NCI-H2227 (cell line): ENCODE measurements around the gene LYPD3.
"Not testable (repeated sequence)": the region's sequence is repeated elsewhere in the genome, so short reads cannot be mapped to it uniquely, and the experiment has no call there.

Experiments
- DNase-seq: peaks from one replicate; lab custom pipeline; 2025; ENCODE audit not compliant: unreplicated experiment; lab: John Stamatoyannopoulos, UW

LYPD3 gene

DNA sequence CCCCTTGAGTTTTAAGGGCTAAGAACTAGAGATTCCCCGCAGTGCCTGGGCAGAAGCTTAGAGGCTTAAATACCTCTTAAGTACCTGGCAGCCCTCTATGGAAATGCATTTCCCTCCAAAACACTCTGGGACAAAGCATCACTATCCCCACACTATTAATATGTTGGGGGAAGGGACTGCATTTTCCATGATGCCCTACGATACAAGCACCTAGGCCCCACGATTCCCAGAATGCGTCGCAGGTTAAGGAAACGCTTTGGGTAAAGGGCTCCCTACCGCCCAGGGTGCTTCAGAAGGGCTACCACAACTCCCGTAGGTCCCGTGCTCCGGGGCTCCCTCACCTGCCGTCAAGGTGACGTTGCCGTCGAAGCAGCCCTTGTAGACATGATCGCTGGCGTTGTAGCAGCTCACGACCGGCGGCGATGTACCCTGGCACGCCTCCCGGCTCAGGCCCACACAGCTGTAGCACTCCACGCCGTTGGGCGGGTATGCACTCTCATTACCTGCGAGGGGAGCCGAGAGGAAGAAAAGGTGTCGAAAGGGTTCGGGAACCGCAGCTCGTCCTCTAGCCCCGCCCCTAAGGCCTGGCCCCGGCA, 2.5 kb downstream of the LYPD3 start:
- DNase-seq: no peak

DNA sequence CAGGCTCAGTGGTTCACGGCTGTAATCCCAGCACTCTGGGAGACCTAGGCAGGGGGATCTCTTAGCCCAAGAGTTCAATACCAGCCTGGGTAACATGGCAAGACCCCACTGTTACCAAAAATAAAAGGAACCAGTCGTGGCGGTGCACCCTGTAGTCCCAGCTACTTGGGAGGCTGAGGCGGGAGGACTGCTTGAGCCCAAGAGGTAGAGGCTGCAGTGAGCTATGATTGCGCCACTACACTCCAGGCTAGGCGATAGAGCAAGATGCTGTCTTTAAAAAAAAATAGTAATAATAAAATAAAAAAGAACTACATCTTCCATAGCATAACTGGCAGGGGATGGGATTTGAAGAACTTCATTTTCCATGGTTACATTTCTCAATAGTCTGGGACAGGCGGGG, 3.0 kb downstream of the LYPD3 start:
- DNase-seq: no peak

DNA sequence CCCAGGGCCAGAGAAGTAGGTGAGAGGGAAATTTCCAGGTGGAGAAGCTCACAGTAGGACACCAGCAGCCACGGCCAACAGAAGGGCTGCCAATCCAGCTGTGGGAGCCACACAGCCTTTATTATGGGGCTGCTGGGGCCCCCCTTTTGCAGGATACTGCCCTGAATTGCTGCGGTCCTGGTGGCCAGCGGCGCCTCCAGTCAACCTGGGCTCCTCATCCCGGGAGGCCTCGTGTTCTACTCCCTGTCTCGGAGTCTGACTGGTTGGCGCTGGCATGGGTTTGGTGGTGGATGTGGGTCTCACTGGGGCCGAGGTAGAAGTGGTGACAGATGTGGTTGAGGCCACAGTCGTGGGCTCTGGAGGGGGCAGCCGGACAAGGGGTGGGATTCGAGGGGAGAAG, 4.1 kb downstream of the LYPD3 start:
- no peak for DNase-seq

DNA sequence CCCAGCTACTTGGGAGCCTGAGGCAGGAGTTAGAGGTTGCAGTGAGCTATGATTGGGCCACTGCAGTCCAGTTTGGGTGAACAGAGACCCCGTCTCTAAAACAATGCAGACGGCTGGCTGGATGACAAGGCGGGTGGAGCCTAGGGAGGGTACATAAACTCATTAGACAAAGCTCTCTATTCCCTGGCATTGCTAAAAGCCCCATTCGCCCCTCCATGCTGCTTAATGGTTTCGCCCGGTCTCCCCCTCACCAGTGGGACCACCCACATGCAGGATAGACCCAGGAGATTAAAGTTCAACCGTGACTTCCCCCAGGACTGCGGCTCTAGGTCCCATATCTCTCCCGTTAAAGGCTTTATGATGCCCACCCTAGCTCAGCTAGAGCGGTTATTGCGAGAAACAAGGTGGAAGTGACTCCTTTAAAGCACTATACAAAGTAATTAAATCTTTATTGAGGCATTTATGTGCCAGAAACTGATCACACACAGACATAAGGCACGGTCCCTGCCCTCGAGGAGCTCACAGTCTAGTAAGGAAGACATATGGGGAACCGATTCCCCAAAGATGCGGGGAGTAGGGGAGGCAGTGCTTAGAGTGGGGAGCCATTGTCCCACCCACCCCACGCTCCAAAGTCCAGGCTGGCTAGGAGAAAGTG, 4.9 kb downstream of the LYPD3 start:
- DNase-seq: no peak

DNA sequence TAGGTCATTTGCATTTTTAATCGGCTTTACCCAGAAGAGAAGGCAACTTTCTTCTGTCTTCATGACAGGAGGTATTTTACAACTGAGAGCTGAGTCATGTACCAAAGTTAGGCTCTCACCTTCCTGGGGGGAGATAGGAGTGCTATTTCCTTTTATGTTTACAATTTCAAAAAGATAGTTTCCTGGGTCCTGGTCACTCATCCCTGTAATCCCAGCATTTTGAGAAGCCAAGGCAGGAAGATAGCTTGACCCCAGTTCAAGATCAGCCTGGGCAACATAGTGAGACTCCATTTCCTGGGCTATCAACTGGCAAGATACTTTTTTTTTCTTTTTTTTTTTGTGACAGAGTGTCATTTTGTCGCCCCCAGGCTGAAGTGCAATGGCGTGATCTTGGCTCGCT, 7.6 kb downstream of the LYPD3 start:
- no peak for DNase-seq

DNA sequence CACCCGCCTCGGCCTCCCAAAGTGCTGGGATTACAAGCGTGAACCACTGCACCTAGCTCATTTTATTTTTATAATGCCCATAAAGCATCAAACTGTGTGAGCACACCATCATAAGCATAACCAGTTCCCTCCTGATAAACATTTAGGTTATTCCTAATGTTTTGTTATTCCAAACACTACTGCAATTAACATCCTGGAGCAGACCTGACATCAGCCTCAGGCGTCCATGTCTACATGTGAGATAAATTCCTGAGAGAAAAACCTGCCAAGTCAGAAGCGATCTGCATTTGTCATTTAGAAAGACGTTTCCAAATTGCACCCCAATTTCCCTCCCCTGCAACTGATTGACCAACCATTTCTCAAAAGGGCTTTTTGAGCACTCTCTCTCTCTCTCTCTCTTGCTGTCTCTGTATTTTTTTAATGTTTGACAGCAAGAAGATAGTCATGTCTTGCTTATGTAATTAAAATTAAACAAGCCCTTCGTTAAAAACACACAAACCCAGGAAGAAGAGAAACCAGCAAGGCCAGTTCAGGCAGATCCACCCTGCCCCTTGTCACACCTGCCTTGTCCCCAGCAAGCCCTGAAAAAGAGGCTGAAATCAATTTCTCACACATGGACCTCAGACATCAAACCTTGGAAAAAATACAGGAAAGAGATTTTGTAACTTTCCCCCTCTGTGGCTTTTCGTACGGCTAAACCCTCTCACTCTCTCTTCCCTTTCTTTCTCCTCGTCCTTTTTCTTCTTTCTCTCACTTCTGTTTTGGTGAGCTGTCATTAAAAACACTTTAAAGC, 9.9 kb downstream of the LYPD3 start:
- DNase-seq: no peak

DNA sequence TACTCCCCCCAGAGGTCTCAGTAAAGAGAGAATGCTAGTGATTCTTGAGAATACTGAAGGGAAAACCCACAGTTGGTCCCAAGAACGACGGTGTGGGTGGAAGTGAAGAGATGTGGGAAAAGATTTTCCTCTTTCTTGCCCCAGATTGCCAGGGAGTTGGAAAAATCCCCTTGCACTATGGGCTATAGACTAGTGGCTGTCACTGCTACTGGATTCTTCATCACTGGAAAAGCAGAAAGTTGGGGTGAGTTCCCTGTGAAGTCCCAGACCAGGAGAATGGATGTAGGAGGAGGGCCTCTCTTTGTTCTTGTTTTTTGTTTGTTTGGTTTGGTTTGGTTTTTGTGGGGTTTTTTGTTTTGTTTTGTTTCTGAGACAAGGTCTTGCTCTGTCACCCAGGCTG, 11.4 kb downstream of the LYPD3 start:
- DNase-seq: no peak

DNA sequence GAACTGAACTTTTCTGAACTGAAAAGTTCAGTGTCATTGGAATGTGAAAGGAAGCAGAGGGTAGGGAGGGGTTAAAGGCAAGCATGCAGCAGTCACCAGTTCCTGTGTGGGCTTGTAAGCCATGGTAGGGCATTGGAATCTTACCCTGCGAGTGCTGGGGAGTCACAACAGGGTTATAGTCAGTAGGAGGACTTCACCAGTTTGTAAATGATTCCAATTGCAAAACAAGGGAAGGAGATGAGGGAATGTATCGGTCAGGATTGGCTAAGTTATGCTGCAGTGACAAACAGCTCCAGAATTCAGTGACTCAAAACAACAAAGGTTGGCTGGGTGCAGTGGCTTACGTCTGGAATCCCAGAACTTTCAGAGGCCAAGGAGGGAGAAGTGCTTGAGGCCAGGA, 12.8 kb downstream of the LYPD3 start:
- no peak for DNase-seq

DNA sequence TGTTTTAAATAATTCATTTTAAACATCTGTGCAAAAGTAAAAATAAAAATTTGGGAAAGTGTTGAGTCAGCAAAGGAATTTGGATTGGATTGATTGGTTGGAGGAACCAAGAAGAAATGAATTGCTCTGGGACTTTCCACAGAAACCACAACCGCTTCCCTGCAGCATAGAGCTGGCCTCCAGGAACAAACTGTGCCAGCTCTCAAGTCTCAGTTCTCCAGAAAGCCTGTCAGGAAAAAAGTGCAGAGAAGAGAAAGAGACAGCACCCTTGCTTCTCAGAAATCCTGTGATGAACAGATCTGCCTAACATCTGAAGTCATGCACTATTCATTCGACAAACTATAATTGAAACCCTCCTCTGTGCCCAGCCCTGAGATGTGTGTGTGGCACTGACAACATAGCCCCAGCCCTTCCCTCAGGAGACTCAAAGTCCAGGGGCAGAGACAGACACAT, 14.8 kb downstream of the LYPD3 start:
- DNase-seq: no peak

DNA sequence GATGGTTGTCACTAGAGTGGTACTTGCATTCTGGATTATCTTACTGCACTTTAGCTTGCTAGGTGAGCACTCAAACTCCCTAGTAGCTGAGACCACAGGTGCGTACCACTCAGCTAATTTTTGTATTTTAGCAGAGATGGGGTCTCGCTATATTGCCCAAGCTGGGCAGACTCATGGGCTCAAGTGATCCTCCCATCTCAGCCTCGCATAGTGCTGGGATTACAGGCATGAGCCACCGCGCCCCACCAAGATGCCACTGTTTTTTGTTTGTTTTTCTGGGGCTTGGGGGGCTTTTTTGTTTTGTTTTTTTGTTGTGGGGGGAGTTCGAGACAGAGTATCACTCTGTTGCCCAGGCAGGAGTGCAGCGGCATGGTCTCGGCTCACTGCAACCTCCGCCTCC, 17.8 kb downstream of the LYPD3 start:
- no peak for DNase-seq

DNA sequence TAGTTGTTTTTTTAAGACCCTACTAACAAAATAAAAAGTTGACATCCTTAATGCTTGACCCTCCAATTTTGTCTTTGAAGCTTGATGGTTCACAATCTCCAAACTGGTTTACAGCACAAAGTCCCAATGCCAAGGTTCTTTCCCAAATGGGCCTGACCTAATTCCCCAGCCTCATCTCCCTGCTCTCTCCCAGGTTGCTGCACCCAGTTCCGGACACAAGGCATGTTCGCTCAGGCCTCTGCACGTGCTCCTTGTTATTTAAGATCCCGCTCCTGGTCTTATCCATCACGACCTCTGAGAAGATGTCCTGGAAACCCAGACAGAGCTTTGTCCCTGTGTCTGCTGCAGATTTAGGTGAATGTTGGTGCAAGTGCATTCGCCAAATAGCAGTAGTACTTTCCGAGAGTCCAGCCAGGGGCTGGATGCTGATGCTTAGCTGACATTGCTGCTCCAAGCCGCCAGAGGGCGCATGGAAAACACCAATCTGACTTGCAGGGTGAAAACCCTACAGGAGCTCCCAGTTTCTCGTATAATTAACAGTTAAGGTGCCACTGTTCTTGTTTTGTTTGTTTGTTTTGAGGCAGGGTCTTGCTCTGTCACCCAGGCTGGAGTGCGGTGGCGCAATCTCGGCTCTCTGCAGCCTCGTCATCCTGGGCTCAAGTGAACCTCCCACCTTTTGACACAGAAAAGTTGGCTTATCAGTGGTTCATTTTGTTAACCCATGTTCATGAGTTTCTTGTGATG, 18.5 kb downstream of the LYPD3 start:
- peak; percentile 65 for DNase-seq

DNA sequence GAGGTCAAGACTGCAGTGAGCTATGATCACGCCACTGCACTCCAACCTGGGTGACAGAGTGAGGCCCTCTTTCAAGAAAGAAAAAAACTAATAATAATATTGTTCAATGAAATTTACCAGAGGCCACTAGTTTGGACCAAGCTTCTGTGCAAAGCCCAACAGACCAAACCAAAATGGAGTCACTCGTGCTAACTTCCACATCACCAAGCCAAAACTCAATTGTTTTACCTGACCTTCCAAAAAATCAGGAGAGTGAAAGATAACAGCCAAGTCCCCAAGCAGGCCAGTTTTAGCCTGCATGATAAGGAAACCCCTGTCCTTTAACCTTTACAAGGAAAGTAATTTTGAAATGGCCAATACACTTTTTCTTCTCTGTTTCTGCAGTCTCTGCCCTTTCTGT, 20.0 kb downstream of the LYPD3 start:
- no peak for DNase-seq

DNA sequence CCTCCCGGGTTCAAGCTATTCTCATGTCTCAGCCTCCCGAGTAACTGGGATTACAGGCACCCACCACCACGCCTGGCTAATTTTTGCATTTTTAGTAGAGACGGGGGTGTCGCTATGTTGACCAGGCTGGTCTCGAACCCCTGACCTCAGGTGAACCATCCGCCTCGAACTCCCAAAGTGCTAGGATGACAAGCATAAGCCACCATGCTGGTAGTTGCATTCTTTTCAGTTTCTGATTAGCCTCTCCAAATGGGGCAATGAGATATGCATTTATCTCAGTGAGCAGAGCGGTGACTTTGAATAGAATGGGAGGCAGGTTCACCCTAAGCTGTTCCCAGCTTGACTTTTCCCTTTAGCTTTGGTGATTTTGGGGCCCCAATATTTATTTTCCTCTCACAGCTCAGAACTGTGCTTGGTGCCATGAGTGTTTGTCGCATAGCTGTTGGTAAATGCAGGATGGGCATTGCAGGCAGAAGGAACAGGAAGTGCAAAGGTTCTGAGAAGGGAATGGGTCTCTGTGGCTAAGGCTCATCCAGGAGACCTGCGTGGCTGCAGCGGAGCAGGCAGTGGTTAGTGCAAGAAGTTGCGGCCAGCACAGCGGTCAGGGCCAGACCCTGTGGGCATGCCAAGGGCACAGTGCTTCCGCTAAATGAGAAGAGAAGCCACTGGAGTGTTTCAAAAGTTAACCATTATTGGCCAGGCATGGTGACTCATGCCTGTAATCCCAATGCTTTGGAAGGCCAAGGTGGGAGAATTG, 20.7 kb downstream of the LYPD3 start:
- DNase-seq: no peak

DNA sequence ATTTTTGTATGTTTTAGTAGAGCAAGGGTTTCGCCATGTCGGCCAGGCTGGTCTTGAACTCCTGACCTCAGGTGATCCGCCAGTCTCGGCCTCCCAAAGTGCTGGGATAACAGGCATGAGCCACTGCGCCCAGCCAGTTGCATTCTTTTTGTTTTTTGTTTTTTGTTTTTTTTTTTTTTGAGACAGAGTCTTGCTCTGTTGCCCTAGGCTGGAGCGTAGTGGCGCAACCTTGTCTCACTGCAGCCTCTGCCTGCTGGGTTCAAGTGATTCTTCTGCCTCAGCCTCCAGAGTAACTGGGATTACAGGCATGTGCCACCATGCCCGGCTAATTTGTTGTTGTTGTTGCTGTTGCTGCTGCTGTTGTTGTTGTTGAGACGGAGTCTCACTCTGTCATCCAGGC, 21.3 kb downstream of the LYPD3 start:
- DNase-seq: not testable (repeated sequence)

DNA sequence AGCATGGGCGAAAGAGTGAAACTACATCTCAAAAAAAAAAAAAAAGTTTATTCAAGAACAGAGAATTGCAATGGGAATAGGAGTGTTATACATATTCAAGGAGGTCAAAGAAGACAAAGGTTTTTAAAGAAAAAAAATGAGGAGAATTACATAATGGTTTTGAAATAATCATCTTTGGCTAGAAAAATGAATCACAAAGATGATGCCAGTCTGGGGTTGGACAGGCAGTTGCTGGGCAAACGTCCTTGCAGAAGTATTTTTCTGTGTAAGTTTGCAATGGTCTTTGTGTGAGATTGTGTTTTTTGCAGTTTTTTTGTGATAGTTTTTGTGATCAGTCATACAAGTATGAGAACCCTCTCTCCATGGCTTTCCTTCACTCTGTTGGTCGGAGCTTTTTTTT, 23.7 kb downstream of the LYPD3 start:
- no peak for DNase-seq

DNA sequence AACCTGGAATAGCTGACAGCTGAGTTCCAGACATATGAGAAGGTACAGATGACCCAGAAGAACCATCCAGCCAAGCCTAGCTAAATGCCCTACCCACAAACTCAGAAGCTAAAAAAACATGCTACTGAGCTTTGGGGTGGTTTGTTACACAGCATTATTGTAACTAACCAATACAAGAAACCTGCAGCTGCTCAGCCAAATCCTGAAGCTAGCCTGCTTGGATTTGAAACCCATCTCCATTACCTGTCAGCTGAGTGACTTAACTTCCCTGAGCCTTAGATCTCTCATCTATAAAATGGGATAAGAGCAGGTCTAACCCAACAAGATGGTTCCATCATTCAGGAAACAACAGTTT, 25.7 kb downstream of the LYPD3 start:
- no peak for DNase-seq

DNA sequence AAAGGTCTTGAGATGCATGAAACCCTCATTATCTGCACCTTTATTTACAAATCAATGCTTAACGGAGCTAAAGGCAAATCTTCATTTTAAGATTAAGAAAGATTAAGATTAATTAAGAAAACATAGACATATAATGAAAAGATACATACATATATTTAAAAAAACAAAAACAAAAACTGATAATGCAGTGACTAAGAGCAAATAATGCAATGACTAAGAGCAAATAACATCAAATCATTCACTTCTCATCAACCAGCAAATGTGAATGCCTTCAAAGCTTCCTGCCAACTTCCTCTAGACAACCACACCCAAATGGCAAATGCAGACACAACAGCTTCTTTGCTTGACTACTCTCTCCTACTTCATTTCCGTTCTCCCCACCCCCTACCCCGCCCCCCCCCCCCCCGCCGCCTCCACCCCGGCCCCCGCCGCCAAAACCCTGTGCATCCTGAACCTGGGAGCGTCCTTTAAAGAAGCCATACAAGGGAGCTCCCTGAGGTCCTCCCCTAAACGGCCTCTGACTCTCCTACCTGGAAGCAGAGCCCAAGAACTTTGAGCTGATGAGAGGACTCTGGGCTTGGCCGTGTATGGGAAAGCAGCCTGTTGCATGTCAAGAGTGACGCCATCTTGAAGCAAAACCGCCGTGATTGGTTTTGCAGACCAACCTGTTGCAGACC, 26.2 kb downstream of the LYPD3 start:
- no peak for DNase-seq

DNA sequence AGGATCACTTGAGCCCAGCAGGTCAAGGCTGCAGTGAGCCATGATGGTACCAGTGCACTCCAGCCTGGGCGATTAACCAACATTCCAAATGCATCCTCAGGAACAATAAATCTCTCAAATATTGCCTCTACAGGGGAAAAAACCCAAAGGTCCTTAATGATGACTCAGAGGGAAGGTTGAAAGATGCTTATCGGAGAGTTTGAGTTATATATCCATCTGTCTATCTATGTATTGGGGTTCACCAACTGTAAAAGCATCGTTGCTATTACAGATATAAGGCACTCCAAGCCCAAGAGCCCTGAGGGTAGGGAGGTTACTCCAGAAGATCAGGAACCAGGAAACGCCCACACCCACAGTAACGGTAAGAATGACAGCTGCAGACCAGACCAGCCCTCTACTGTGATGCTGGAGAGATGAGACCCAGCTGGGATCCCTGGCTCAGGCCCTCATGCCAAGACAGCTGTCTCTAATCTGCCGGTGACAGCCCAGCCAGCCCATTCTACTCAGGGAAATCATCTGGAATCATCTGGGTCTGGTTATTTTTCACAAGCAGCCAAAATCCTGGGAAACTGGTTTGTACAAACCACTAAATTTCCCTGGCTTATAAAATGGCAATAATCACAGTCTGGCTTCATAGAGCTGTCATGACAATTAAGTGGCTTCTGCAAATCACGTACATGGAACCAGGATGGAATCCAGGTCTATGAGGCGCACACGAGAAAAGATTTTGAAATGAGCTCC, 26.9 kb downstream of the LYPD3 start:
- DNase-seq: no peak

DNA sequence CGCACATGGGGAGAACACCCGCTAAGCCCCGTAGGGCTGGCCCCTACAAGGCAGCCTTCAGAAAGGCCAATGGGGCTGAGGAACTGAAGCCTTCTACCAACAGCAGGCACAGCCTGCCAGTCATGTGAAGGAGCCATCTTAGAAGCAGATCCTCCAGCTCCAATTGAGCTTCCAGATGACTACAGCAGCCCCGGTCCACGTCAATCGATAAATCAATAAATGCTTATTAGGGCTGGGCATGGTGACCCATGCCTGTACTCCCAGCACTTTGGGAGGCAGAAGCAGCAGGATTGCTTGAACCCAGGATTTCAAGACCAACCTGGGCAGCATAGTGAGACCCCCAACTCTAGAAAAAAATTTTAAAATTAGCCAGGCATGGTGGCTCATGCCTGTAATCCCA, 27.7 kb downstream of the LYPD3 start:
- DNase-seq: no peak

DNA sequence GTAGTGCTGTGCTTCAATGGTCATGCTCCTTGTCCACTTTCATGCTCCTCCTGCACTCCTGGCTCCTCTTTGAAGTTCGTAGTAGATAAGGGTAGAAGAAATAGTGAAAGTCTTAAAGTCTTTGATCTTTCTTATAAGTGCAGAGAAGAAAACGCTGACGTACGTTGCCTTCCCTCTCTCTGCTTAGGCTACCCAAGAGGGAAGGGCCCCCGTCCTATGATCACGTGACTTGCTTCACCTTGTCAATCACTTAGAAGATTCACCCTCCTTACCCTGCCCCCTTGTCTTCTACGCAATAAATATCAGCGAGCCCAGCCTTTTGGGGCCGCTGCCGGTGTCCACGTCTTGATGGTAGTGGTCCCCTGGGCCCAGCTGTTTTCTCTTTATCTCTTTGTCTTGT, 28.1 kb downstream of the LYPD3 start:
- not testable (repeated sequence) for DNase-seq
